GM12801 (cell line): ENCODE data around the gene WDR27.

Source experiments
- TF ChIP-seq, protein P1 (sequence below): IDR thresholded peaks from one replicate; pipeline ENCODE4 v1.5.1; 2011; ENCODE audit warnings: control low read depth; ENCODE audit not compliant: insufficient read length; ENCODE audit errors: extremely low read depth

The WDR27 gene

GRCh38 chr6:169521825-169522224 is 180.0 kb downstream of the WDR27 start:
- TF ChIP-seq, protein P1, sequence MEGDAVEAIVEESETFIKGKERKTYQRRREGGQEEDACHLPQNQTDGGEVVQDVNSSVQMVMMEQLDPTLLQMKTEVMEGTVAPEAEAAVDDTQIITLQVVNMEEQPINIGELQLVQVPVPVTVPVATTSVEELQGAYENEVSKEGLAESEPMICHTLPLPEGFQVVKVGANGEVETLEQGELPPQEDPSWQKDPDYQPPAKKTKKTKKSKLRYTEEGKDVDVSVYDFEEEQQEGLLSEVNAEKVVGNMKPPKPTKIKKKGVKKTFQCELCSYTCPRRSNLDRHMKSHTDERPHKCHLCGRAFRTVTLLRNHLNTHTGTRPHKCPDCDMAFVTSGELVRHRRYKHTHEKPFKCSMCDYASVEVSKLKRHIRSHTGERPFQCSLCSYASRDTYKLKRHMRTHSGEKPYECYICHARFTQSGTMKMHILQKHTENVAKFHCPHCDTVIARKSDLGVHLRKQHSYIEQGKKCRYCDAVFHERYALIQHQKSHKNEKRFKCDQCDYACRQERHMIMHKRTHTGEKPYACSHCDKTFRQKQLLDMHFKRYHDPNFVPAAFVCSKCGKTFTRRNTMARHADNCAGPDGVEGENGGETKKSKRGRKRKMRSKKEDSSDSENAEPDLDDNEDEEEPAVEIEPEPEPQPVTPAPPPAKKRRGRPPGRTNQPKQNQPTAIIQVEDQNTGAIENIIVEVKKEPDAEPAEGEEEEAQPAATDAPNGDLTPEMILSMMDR: no peak

DNA sequence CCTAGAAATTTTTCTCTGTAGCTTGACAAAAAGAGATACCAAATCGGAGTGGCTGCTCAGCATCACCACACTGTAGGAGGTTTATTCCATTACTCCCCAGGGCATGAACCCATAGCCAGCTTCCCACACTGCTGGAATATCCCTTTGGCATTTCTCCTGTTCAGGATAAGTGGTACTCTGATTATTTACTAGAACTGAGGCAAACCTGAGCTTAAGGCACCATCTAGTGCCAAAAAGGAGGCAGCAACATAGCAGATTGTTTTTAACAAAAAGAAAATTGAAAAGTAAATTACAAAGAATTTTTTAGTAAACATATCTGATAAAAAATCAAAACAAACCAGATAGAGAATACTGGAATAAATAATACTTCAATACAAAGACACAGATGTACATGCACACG is 181.7 kb downstream of the WDR27 start:
- TF ChIP-seq, protein P1: no peak

- TF ChIP-seq, protein P1: no peak
These were observed 183.4 kb downstream of the WDR27 start for GRCh38 chr6:169518451-169518850.

DNA sequence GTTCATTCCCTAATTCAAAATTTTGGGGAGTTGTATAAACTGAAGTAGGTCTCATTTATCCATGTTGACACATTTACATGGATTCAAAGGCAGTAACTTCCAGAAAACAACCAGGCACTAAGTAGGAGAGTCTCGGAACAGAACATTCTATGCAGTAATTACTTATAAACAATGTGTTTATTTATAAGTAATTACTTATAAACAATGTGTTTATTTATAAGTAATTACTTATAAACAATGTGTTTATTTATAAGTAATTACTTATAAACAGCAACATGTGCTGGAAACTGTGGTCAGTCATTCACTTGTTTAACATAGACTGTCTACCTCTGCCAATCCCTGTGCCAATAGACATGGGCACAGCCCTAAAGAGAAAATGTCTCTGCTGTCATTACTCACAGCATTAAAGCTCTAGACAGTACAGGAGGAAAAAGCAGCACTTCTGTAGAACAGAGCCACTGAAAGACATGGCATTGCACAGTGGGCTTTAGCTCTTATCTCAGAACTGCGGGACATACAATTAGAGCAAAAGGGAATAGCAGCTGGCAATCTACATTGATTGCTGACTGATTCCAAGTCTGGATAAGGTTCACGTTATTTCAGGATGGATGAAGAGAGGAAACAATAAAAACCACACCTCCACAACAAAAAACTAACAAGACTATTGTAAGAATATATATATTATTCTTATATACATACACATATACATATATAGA is 188.2 kb downstream of the WDR27 start:
- TF ChIP-seq, protein P1: no peak

GRCh38 chr6:169510871-169511270 is 191.0 kb downstream of the WDR27 start:
- TF ChIP-seq, protein P1: no peak

GRCh38 chr6:169508452-169508851 is 193.4 kb downstream of the WDR27 start:
- TF ChIP-seq, protein P1: no peak

GRCh38 chr6:169503422-169504152 is 198.2 kb downstream of the WDR27 start:
- TF ChIP-seq, protein P1: no peak
